AG09309 (cell line): ENCODE results near the gene HOXC11.

ENCODE experiments used
- DNase-seq: peaks from one replicate; pipeline ENCODE4 v3.0.0-alpha.2; 2010; ENCODE audit warnings: low read depth
- H3K4me3 ChIP-seq: 2 replicates; pipeline ENCODE4 v1.5.1; 2011; ENCODE audit warnings: mild to moderate bottlenecking, low read depth, low read length, moderate library complexity; ENCODE audit not compliant: control insufficient read depth
- TF ChIP-seq, protein P1 (sequence below): IDR thresholded peaks from 2 replicates; pipeline ENCODE4 v1.5.1; 2011; ENCODE audit warnings: mild to moderate bottlenecking, low read depth, low read length, inconsistent platforms; ENCODE audit not compliant: insufficient read depth, control insufficient read depth; ENCODE audit errors: missing control alignments

Gene HOXC11

DNA sequence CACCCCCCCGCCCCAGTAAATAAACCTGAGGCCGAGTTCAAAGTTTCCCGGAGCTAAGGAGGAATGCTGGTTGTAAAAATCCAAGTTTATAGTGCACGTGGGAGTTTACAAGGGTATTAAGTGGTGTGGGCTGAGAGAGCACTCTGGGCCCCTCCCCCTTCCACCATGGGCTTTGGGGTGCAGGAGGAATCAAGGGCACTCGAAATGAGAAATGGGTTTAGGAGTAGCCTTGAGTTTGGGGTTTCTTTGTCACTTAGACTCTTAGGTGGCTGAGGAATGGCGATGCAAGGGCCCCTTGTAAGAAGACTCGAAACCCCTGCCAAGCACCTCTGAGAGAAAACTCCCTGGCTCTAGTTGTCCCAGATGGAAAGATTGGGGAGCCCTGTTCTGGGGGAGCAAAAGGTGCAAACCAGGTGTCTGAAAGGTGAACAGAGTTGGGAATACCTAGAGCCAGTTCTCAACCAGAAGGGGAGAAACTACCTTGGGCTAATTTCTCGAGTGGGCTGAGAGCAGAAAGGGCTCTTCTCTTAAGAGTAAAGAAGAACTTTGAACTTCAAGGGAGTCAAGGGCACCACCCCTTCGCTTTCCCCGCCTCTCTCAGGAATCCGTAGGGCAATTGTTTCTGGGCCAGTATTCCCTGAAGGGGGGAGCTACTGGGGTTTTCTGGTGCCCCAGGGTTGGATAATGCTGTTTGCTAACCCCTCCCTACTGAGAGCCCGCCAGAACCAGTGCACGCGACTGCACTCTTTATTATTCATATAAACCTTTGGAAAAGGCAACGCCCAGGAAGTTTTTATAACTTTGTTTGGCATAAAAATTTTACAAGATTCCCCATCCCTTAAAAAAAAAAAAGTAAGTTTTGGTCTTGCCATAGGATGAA is 5.8 kb downstream of the HOXC11 start:
- H3K4me3 ChIP-seq = no peak overlapping the region
- no peak for DNase-seq
- TF ChIP-seq, protein P1, sequence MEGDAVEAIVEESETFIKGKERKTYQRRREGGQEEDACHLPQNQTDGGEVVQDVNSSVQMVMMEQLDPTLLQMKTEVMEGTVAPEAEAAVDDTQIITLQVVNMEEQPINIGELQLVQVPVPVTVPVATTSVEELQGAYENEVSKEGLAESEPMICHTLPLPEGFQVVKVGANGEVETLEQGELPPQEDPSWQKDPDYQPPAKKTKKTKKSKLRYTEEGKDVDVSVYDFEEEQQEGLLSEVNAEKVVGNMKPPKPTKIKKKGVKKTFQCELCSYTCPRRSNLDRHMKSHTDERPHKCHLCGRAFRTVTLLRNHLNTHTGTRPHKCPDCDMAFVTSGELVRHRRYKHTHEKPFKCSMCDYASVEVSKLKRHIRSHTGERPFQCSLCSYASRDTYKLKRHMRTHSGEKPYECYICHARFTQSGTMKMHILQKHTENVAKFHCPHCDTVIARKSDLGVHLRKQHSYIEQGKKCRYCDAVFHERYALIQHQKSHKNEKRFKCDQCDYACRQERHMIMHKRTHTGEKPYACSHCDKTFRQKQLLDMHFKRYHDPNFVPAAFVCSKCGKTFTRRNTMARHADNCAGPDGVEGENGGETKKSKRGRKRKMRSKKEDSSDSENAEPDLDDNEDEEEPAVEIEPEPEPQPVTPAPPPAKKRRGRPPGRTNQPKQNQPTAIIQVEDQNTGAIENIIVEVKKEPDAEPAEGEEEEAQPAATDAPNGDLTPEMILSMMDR = no peak

DNA sequence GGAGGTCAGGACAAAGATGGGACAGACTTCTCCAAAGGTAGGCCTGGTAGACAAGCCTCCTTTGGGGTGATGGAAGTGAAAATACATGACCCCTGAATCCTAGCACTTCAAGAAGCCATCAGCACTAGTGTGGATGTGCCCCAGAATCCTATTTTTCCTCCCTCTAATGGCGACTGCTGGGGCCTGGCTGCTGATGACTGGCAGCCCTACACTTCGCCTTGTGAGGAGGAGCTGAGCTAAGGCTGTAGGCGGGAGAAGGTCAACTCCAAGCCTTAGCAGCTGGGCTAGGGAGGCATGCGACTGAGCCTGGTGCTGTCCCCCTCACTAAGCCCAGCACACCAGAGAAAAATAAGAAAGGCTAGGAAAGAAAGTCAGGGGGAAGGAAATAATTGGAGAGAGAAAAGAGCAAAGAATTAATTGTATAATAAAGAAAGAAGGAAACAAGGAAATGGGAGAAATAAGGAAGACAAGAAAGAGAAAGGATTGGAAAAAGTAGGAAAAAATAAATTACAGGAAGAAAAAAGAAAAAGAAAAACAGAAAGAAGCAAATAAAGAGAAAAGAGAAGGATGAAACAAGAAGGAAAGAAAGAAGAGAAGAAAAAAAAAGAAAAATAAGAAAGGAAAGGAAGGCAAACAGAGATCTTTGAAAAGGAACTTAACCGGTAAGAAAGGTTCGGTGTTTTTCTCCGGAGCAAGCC is 7.3 kb downstream of the HOXC11 start:
- TF ChIP-seq, protein P1 = no peak
- peak overlapping the region; percentile 12 for H3K4me3 ChIP-seq
- no peak for DNase-seq

DNA sequence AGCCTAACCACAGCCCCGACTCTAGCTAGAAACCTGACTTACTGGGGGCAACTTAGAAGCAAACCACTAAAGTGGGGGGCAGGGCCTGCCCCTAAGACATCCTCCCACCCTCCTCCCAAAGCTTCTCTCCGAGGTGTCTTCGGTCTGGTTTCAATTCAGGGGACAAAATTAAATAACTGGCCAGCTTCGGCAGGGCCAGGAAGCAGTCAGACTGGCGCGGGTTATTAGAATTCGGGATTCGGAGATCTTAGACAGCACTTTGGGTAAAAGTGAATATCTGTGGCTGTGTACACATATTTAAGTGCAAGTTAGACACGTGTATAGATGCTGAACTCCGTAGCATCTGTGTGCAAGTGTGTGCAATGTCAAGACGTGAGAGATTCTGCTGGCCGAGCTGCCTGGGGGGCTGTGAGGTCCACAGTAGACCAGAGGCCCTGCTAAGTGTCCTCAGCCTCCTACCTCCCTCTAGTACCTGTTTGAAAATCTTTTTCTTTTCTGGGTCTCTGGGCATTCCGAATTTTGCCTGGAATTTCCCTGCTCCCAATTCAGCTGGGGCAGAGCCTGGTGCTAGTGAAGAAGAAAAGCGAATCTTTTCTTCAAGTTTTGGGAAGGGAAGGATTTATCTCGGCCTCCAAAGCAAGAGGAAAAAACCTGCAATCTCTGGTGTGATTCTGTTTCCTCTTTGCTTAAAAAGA is 8.0 kb downstream of the HOXC11 start:
- peak overlapping the region; percentile 12 for H3K4me3 ChIP-seq
- TF ChIP-seq, protein P1 = no peak
- DNase-seq = no peak

DNA sequence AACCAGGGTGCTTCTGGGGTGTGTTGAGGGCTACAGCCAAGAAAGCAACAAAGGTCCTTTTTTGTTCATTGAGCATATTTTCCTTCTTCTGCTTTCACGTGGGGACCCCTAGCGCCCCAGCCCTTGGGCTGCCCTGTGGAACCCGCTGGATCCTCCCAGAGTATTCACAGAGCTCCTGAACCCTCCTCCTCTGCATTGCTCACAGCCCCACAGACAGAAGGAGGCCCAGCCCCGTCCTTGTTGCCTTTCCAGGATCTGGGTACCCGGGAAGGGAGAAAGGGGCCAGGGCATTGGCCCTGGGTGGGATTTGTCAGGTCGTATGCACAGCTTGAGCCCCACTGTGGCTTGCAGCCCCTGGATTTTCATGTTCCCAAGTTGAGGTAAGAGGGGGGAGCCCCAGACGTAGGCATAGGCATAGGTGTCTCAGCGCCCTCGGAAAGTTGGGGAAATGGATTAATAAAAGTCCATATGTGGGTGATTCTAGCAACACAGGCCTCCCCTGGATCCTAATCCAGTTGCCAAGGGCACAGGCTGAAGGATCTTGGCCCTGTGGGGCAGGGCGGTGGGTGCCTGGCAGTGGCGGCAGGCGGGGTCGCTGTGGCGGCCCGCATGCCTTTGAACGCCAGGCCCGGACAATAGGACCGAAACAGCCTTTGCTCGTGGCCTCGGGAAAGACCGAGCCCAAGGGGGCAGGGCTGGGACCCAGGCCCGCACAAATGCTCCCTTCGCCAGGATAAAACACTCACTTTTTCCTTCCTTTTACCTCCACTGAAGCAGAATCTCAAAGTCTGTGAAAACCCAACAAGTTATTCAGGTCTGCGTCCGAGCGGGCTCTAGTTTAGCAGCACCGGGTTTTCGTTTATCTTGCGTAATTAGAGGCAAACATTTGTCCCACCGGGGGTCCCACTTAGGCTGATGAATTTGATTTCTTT is 9.0 kb downstream of the HOXC11 start:
- TF ChIP-seq, protein P1 = no peak
- H3K4me3 ChIP-seq = peak overlapping the region; percentile 35
- DNase-seq = no peak

DNA sequence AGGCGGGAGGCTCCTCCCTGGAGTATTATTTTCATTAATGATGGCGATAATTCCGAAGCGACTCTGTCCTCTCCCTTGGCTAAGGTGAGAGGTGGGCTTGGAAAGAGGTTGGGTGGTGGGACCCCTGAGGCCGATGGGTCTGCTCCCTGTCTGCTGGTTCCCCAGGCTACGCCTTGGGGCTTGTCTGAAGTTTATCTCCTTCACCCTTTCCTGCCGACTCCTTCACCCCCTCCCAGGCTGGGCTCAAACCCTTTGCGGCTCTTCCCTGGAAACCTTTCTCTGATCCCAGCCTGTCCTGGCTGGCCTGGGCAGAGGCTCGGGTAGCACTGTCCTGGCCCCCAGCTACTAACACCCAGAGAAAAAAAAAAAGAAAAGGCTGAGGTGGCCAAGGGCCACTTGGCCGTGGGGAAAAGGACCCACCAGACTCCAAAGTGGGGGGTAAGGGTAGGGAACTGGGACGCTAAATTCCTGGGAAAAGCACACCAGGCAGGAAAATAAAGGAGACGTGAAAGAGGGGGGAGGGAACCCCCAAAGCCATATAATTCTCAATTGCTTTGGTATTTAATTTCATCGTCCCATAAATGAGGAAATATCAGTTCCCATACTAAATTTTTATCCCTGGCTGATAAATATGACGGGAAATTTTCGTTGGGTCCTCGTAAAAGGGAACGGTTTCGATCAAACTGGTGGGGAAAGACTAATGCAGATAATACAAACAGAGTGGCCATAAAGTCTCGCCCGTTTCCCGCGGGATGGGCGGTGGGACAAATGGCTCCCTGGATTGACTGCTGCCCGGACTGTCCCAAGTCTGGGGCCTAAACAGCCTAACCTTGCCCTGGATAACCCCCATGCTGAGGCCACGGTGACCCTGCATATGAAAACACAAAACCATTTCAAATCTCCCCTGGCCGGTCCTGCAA is 10.0 kb downstream of the HOXC11 start:
- DNase-seq = no peak
- TF ChIP-seq, protein P1 = no peak
- peak overlapping the region; percentile 35 for H3K4me3 ChIP-seq
